OCI-LY1 (cell line): ENCODE measurements around the gene TFDP2.
"Not testable (repeated sequence)": the region's sequence is repeated elsewhere in the genome, so short reads cannot be mapped to it uniquely, and the experiment has no call there.

Experiments used
- H2AFZ ChIP-seq: fragments of 200-600 bp; sonication (generic), shearing (Covaris generic); 2 replicates; pipeline ENCODE4 v1.6.0; 2014; ENCODE audit warnings: antibody characterized with exemption, mild to moderate bottlenecking, low read length
- H3F3A ChIP-seq: fragments of 200-600 bp; sonication (generic), shearing (Covaris generic); 2 replicates; pipeline ENCODE4 v1.6.0; 2014; ENCODE audit warnings: mild to moderate bottlenecking, antibody characterized with exemption, low read length, moderate library complexity; ENCODE audit not compliant: insufficient read depth
- H3K27ac ChIP-seq: fragments of 200-600 bp; sonication (generic); 2 replicates; pipeline ENCODE4 v1.5.1; 2014; ENCODE audit warnings: low read length, mixed run types, mild to moderate bottlenecking, low read depth; ENCODE audit not compliant: poor library complexity, severe bottlenecking
- H3K27me3 ChIP-seq: fragments of 200-600 bp; sonication (generic); 2 replicates; pipeline ENCODE4 v1.6.0; 2014; ENCODE audit warnings: antibody characterized with exemption, mild to moderate bottlenecking, low read length, moderate library complexity; ENCODE audit not compliant: insufficient read depth
- H3K36me3 ChIP-seq: fragments of 200-600 bp; sonication (generic); 2 replicates; pipeline ENCODE4 v1.6.1; 2014; ENCODE audit warnings: mild to moderate bottlenecking, antibody characterized with exemption, low read length, moderate library complexity, mixed read lengths; ENCODE audit not compliant: insufficient read depth
- H3K4me1 ChIP-seq: fragments of 200-600 bp; sonication (generic); 2 replicates; pipeline ENCODE4 v1.5.1; 2014; ENCODE audit warnings: mild to moderate bottlenecking, low read length, moderate library complexity; ENCODE audit not compliant: insufficient read depth, severe bottlenecking
- H3K4me2 ChIP-seq: fragments of 200-600 bp; sonication (generic), shearing (Covaris generic); 2 replicates; pipeline ENCODE4 v1.6.1; 2014; ENCODE audit warnings: low read length
- H3K4me3 ChIP-seq: fragments of 200-600 bp; sonication (generic); 2 replicates; pipeline ENCODE4 v1.5.1; 2014; ENCODE audit warnings: low read length, low read depth, mild to moderate bottlenecking, mixed read lengths; ENCODE audit not compliant: poor library complexity, severe bottlenecking
- H3K79me2 ChIP-seq: fragments of 200-600 bp; shearing (Covaris generic); 2 replicates; pipeline ENCODE4 v1.6.1; 2016; ENCODE audit warnings: mixed run types, low read length, mixed read lengths; ENCODE audit not compliant: insufficient read depth
- H3K9ac ChIP-seq: fragments of 200-600 bp; sonication (generic), shearing (Covaris generic); 2 replicates; pipeline ENCODE4 v1.6.1; 2014; ENCODE audit warnings: mild to moderate bottlenecking, low read length, mixed read lengths
- H3K9me2 ChIP-seq: fragments of 200-600 bp; sonication (generic), shearing (Covaris generic); 2 replicates; pipeline ENCODE4 v1.6.1; 2014; ENCODE audit warnings: low read depth, mild to moderate bottlenecking, low read length, mixed read lengths
- H3K9me3 ChIP-seq: fragments of 200-600 bp; shearing (Covaris generic); 2 replicates; pipeline ENCODE4 v1.6.1; 2014; ENCODE audit warnings: low read length, mixed read lengths
- H4K20me1 ChIP-seq: fragments of 200-600 bp; sonication (generic), shearing (Covaris generic); 2 replicates; pipeline ENCODE4 v1.6.0; 2016; ENCODE audit warnings: mild to moderate bottlenecking, low read length; ENCODE audit not compliant: insufficient read depth
- EZH2 ChIP-seq: fragments of 200-600 bp; sonication (generic), shearing (Covaris generic); IDR thresholded peaks from 2 replicates; pipeline ENCODE4 v1.8.0; 2017; ENCODE audit warnings: borderline replicate concordance, mixed run types, mild to moderate bottlenecking, antibody characterized with exemption, low read length, moderate library complexity, mixed read lengths
- TF ChIP-seq, protein P1 (sequence below): fragments of 200-600 bp; sonication (generic), shearing (Covaris generic); IDR thresholded peaks from 2 replicates; pipeline ENCODE4 v1.5.1; 2017; ENCODE audit warnings: mild to moderate bottlenecking, antibody characterized with exemption, low read length, moderate library complexity, mixed read lengths

The TFDP2 gene

DNA sequence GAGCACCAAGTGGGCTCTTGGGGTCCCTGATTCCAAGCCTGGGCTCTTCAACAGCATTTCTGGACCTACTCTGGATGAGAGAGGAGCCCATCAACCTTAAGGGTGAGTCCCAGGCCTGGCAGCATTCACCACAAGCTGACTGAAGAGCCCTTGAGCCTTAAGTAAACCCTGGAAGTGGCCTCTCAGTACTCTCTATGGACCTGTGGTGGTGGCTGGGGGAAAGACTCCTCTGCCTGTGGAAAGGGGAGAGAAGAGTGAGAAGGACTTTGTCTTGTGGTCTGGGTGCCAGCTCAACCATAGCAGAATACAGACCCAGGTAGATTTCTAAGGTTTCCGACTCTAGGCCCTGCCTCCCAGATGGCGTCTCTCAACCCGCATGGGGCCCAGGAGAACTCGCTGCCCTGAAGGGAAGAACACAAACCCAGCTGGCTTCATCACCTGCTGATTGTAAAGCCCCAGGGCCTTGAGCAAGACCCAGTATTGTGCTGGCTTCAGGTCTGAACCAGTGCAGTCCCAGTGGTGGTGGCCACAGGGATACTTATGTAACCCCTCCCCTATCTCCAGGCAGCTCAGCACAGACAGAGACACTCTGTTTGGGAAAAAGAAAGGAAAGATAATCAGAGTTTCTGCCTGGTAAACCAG lies 71.4 kb downstream of the TFDP2 start:
- Histone ChIP-seq H3K9me2 (no peaks in the 10 kb centered on the region), H4K20me1 (no peaks in the 10 kb centered on the region), H3K79me2 (peaks cover 13% of the 10 kb centered on the region; the same call in 1 of the 2 replicates), H3K27me3 (no peaks in the 10 kb centered on the region), H3K4me3 (no peak overlapping the region), H2AFZ (no peak overlapping the region), H3K9ac (peak overlapping the region; percentile 9; the same call in 1 of the 2 replicates), H3K4me1 (peaks cover 28% of the 10 kb centered on the region), H3K9me3 (no peaks in the 10 kb centered on the region; the same call in 1 of the 2 replicates), H3K4me2 (peak overlapping the region; percentile 6; the same call in 1 of the 2 replicates), H3K27ac (peak overlapping the region; percentile 76), H3F3A (no peaks in the 10 kb centered on the region), H3K36me3 (peaks cover 58% of the 10 kb centered on the region)
- TF ChIP-seq, protein P1, sequence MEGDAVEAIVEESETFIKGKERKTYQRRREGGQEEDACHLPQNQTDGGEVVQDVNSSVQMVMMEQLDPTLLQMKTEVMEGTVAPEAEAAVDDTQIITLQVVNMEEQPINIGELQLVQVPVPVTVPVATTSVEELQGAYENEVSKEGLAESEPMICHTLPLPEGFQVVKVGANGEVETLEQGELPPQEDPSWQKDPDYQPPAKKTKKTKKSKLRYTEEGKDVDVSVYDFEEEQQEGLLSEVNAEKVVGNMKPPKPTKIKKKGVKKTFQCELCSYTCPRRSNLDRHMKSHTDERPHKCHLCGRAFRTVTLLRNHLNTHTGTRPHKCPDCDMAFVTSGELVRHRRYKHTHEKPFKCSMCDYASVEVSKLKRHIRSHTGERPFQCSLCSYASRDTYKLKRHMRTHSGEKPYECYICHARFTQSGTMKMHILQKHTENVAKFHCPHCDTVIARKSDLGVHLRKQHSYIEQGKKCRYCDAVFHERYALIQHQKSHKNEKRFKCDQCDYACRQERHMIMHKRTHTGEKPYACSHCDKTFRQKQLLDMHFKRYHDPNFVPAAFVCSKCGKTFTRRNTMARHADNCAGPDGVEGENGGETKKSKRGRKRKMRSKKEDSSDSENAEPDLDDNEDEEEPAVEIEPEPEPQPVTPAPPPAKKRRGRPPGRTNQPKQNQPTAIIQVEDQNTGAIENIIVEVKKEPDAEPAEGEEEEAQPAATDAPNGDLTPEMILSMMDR, result no peak
- no peak for TF ChIP-seq EZH2

DNA sequence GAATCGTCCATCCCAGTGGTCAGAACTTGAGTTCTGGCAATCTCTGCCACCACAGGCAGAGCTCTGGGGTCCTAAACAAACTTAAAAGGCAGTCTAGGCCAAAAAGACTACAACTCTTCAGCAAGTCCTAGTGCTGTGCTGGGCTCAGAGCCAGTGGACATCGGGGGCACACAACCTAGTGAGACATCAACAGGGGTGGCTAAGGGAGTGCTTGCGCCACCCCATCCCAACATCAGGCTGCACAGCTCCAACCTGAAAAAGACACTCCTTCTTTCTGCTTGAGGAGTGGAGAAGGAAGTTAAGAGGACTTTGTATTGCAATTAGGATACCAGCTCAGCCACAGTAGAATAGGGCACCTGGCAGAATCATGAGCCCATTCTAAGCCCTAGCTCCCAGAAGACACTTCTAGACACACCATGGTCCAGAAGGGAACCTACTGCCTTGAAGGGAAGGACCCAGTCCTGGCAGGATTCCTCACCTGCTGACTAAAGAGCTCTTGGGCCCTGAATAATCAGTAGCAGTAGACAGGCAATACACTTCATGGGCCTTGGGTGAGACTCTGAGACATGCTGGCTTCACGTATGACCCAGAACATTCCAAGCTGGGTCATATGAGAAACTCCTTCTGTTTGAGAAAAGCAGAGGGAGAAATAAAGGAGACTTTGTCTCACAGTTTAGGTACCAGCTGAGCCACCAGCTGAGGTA lies 72.0 kb downstream of the TFDP2 start:
- Histone ChIP-seq H3K9me3 (no peaks in the 10 kb centered on the region; the same call in 1 of the 2 replicates), H3K9ac (peak overlapping the region; percentile 9; the same call in 1 of the 2 replicates), H3K27ac (peak overlapping the region; percentile 76), H4K20me1 (no peaks in the 10 kb centered on the region), H3K9me2 (no peaks in the 10 kb centered on the region), H3K27me3 (no peaks in the 10 kb centered on the region), H3K4me2 (peak overlapping the region; percentile 3; the same call in 1 of the 2 replicates), H3K36me3 (peaks cover 54% of the 10 kb centered on the region), H3K4me1 (peaks cover 28% of the 10 kb centered on the region), H3F3A (no peaks in the 10 kb centered on the region), H3K4me3 (no peak overlapping the region), H3K79me2 (peaks cover 10% of the 10 kb centered on the region; the same call in 1 of the 2 replicates), H2AFZ (no peak overlapping the region)
- no peak for TF ChIP-seq EZH2
- TF ChIP-seq, protein P1, result no peak

- H3K4me2 ChIP-seq, H3K9me3 ChIP-seq, H3K79me2 ChIP-seq, H3K27ac ChIP-seq, H4K20me1 ChIP-seq, H3K4me3 ChIP-seq, H3K9me2 ChIP-seq, H3F3A ChIP-seq, H2AFZ ChIP-seq, H3K9ac ChIP-seq, H3K27me3 ChIP-seq: not testable (repeated sequence)
- peaks cover 28% of the 10 kb centered on the region for H3K4me1 ChIP-seq
- H3K36me3 ChIP-seq, result peaks cover 46% of the 10 kb centered on the region
Observed at GRCh38 chr3:142075656-142076055, 73.7 kb downstream of the TFDP2 start.
